Choroid plexus epithelial cell (primary cell): ENCODE measurements around the gene RBMS3.

Experiments
- DNase-seq: peaks from one replicate; pipeline ENCODE4 v3.0.0-alpha.2; 2010; ENCODE audit warnings: low read depth
- H3K4me3 ChIP-seq: 2 replicates; pipeline ENCODE4 v1.5.1; 2011; ENCODE audit warnings: low read depth, mild to moderate bottlenecking, control low read depth, low read length, moderate library complexity
- CTCF ChIP-seq: conservative IDR thresholded peaks from 2 replicates; pipeline ENCODE4 v1.5.1; 2011; ENCODE audit warnings: low read depth, mild to moderate bottlenecking, control low read depth, inconsistent platforms, low read length, moderate library complexity

The RBMS3 gene

DNA sequence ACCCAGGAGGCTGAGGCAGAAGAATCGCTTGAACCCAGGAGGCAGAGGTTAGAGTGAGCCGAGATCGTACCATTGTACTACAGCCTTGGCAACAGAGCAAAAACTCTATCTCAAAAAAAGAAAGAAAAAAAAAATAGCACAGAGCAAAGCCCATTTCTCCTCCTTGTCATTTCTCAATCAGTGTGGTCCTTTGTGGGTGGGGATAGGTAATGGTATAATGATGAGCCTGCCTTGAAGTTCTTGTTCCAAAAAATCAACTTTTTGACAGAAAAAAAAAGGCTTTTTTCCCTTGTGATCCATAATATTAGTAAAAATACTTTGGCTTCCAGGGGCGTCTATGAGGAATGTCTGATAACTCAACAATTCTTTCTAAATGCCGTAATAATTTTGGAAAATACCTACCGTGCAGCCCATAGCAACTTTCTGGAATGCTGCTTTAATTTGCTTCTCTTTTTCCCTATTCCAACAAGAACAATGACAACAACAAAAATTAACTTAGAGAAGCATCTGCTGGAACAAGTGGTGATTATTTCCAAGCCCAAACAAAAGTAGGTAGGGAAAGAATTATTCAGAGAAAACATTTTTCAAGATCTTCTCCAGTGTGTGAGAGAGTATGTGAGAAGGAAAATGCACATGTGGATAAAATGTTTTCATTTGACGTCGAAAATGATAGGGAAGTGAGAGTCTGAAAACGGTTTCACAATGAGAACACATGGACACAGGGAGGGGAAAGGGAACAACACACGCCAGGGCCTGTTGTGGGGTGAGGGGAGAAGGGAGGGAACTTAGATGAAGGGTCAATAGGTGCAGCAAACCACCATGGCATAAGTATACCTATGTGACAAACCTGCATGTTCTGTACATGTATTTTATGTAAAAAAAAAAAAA, 337.8 kb downstream of the RBMS3 start:
- peak; percentile 59 for DNase-seq
- H3K4me3 ChIP-seq = no peak overlapping the region
- TF ChIP-seq CTCF = no peak

DNA sequence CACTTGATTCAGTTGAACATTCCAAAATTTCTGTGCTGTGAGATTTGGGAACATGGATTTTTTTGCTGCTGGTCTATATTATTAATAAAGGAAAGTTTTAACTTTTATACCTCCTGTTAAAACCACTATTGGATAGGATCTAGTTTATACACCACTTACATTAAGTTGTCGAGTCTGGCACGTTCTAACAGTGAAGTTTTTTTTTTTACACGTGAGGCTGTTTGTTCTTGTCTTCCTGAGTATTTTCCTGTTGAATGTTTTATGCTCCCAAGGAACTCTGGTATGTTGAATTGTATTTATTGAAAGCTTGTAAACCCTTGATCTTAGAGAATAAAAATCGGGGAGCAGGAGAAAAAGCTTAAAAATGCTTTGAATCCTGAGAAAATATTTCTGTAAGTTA, 338.8 kb downstream of the RBMS3 start:
- no peak for DNase-seq
- H3K4me3 ChIP-seq = no peak overlapping the region
- no peak for TF ChIP-seq CTCF

DNA sequence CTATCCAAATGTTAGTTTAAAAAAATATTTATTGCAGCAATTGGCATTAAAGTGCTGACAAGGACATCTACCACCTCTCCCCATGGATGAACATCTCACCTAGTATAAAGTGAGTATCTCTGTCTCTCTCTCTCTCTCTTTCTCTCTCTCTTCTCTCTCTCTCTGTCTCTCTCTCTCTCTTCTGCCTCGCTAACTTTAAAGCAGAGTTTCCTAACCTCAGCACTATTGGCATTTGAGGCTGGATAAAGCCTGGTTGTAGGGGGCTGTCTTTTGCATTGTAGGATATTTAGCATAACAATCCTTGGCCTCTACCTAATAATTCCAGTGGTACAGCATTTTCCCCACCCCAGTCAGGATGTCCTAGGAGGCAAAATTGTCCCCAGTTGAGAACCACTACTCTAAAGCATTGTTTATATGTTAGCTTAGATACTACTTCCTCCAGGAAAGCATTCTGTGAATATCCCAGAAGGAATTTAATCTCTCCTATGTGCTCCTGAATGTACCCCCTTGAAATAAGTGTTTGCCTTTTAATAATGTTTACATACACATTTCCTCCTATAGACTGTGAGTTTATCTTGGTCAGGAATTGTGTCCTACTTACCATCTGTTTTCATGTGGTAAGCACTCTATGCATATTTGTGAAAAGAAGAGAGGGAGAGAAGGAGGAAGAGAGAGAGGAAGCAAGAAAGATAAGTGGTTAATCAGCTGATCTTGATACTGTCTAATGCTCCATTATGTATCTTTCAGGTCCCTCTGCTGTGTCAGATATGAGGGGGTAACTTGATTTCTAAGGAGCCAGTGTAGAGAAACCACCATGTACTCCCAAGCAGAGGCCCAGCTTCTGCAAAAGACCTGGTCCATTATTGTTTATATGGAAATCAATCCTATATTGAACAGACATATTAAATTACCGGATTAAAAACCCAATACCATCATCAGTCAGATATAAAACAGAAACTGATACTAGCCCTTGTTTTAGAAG, 346.6 kb downstream of the RBMS3 start:
- H3K4me3 ChIP-seq = no peak overlapping the region
- TF ChIP-seq CTCF = no peak
- DNase-seq = no peak

DNA sequence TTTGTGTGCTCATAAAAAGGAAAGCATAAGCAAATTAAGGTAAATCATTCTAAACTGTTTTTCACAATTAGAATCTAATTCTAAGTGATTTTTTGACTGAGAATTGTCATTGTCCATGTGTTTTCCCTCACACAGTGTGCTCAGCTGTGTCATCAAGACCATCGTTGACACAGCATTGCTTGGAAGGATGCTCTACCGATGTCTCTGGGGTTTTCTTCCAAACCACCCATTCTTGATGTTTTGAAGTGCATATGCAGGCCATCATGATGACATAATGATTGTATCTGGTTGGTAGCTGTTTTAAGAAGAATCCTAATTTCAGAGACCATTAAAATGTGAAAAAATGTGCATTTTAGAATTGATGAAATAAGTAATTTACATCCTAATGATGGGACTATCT, 347.9 kb downstream of the RBMS3 start:
- no peak for DNase-seq
- TF ChIP-seq CTCF = no peak
- no peak overlapping the region for H3K4me3 ChIP-seq

DNA sequence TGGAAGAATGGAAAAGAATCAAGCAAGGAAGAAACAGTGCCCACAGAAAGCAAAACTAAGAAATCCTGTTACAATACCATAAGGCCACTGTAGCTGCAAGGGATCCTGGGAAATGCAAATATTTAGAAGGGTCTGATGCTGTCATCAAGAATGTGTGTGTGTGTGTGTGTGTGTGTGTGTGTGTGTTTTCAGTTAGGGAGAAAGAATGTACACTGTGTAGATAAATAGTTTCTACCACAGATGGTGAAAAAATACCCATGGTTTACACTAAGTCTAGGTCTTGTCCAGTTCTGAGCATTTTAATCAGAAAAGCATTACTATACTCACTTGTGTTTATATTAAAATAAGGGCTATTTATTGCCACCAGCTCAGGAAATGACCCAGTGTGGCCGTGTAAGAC, 355.0 kb downstream of the RBMS3 start:
- H3K4me3 ChIP-seq = no peak overlapping the region
- DNase-seq = no peak
- TF ChIP-seq CTCF = no peak

GRCh38 chr3:29637068-29637467, 356.2 kb downstream of the RBMS3 start:
- no peak overlapping the region for H3K4me3 ChIP-seq
- TF ChIP-seq CTCF = no peak
- no peak for DNase-seq
